ENCODE data around the gene PDE2A.
A peak's percentile ranks its signal among the peaks of the same experiment; 100 is the strongest.

PDE2A gene

DNA sequence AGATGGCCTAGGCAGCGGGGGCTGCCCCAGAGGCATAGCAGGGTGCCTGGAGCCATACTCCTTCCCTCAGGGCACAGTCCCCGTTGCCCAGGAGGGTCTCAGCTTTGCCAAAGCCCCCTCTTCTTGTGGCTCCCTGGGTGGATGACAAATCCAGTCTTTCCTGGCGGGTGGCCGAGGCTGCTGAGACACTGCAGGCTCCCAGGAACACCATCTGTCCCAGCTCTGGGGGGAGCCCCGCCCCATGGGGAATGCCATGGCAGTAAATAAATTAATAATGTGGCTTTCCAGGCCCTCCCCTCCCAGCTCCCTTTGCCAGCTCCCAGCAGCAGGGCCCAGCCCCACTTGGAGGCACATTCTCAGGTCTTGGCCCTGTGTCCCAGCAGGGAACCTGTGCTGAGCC lies 45.0 kb downstream of the PDE2A start:
- no peak overlapping the region for H3K4me3 ChIP-seq (replicated peaks in 1 of 2; ENCODE audit: low read depth in 2 of 2, low read length in 2 of 2)
- TF ChIP-seq, protein P1, sequence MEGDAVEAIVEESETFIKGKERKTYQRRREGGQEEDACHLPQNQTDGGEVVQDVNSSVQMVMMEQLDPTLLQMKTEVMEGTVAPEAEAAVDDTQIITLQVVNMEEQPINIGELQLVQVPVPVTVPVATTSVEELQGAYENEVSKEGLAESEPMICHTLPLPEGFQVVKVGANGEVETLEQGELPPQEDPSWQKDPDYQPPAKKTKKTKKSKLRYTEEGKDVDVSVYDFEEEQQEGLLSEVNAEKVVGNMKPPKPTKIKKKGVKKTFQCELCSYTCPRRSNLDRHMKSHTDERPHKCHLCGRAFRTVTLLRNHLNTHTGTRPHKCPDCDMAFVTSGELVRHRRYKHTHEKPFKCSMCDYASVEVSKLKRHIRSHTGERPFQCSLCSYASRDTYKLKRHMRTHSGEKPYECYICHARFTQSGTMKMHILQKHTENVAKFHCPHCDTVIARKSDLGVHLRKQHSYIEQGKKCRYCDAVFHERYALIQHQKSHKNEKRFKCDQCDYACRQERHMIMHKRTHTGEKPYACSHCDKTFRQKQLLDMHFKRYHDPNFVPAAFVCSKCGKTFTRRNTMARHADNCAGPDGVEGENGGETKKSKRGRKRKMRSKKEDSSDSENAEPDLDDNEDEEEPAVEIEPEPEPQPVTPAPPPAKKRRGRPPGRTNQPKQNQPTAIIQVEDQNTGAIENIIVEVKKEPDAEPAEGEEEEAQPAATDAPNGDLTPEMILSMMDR (IDR thresholded peaks at IDR 0.05; ENCODE audit: low read depth, low read length) = no peak
- no peak for DNase-seq (ENCODE audit: low read depth in 2 of 2)

GRCh38 chr11:72627594-72628281 lies 46.5 kb downstream of the PDE2A start:
- TF ChIP-seq, protein P1 (IDR thresholded peaks at IDR 0.05; ENCODE audit: low read depth, low read length) = no peak
- DNase-seq (ENCODE audit: low read depth in 2 of 2) = no peak

GRCh38 chr11:72626414-72626936 lies 47.7 kb downstream of the PDE2A start:
- no peak overlapping the region for H3K4me3 ChIP-seq (replicated peaks in 1 of 2; ENCODE audit: low read depth in 2 of 2, low read length in 2 of 2)
- no peak for DNase-seq (ENCODE audit: low read depth in 2 of 2)
- TF ChIP-seq, protein P1 (IDR thresholded peaks at IDR 0.05; ENCODE audit: low read depth, low read length) = no peak

More at GRCh38 chr11:72627594-72628281, 46.5 kb downstream of the PDE2A start:
- H3K4me3 ChIP-seq (replicated peaks in 1 of 2; ENCODE audit: low read depth in 2 of 2, low read length in 2 of 2) = no peak overlapping the region

DNA sequence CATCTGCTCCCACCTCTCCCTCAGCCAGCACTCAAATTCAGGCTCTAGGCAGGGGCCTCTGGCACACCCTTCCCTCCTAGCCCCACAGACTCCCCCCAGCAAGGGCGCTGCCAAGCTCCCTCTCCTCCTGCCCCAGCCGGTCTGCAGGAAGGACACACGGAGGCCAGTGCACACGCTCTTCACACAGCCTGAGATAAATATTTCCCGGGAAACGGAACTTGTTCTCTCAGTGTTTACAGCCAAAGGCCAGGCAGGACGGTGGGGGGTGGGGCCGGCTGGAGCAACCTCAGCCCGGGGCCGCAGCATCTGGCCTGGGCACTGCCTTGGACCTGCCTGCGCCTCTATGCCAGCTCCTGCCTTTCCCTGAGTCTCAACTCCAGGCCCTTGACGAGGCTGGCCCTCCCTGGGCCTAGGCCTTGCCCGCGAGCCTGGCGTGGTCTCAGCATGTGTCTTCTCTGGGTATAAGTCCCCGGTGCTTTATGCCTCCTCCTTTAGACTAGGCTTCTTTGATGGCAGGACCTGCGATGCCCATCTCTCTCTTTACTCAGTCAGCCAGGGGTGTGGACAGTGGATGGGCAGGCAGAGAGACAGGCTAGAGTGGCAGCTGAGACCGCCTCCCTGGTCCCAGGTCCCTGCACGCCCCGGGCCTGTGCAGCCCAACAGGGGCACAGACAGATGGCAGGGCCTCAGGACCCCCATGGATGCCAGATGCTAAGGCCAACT lies 48.4 kb downstream of the PDE2A start:
- H3K4me3 ChIP-seq (replicated peaks in 1 of 2; ENCODE audit: low read depth in 2 of 2, low read length in 2 of 2) = no peak overlapping the region
- peak in 1 of 2 donors; percentile 75 for DNase-seq (ENCODE audit: low read depth in 2 of 2)
- TF ChIP-seq, protein P1 (IDR thresholded peaks at IDR 0.05; ENCODE audit: low read depth, low read length) = no peak

DNA sequence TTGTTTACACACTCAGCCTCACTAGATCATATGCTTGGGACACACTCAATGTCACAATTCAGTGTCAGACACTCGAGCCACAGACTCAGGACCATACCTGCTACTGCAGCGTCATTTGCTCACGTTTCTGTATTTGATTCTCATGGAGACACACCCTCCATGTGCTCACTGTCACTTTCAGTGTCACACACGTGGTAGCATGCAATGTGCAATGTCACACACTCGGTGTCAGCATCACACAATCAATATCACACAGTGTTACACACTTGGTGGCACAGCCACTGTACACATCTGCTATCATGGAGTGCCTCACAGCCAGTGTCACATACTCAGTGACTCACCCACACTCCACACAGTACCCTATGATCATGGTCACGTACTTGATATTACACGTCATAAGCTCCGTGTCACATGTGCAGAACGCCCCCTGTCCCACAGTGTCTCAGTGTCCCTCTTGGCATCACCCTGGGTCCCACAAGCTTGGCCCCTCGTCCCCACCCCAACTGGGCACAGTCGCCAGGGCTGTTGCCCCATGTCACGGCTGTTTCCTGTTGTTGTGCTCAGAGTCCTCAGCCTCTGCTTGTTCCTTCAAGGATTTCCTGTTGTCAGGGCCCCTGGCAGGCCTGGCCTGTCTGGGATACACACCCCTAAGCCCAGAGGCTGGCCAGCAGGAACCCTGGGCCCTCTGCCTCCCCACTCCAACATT lies 49.6 kb downstream of the PDE2A start:
- H3K4me3 ChIP-seq (replicated peaks in 1 of 2; ENCODE audit: low read depth in 2 of 2, low read length in 2 of 2) = no peak overlapping the region
- DNase-seq (ENCODE audit: low read depth in 2 of 2) = no peak
- TF ChIP-seq, protein P1 (IDR thresholded peaks at IDR 0.05; ENCODE audit: low read depth, low read length) = no peak

DNA sequence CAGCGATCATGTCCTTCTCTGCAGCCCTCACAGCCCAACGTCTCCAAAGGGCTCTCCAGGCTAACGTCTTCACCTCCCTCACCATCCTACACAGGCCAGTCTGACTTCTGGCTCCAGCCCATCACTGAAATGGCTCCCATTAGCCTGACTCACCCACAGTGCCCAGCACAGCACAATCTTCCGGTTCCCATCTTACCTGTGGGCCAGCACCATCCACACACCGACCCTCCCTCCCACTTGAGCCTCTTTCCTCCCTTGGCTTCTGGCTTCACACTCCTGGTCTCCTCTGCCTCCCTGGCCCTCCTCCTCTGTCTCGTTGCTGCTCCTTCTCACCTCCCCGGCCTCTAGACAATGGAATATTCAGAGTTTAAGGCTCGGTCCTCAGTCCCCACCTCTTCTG lies 51.2 kb downstream of the PDE2A start:
- no peak for DNase-seq (ENCODE audit: low read depth in 2 of 2)
- TF ChIP-seq, protein P1 (IDR thresholded peaks at IDR 0.05; ENCODE audit: low read depth, low read length) = no peak
- H3K4me3 ChIP-seq (replicated peaks in 1 of 2; ENCODE audit: low read depth in 2 of 2, low read length in 2 of 2) = no peak overlapping the region

Data from cardiac fibroblast (primary cell).